ENCODE measurements around the gene SH3PXD2A.

SH3PXD2A gene

DNA sequence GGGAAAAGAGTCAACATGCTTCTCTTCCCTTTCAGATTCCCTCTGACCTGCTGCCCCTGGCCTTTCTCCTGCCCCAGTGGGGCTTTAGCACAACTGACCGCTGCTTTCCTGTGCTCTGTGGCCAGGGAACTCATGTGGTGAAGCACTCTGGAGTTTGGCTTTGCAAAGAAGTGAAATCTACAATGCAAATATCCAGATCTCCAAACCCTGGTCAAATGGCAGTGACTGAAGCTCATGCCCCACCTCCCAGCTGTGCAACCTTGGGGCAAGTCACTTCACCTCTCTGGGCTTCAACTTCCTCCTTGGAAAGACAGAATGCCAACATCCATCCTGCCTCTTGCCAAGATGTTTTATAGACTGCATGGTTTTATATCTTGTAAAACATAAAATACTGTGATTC is 204.0 kb downstream of the SH3PXD2A start:
- no peaks in the 10 kb centered on the region for H3K4me1 ChIP-seq (ENCODE audit: insufficient read depth, low read length)

GRCh38 chr10:103649654-103650423 is 205.5 kb downstream of the SH3PXD2A start:
- Histone ChIP-seq H3K4me2 (ENCODE audit: insufficient read depth, low read length) (no peak overlapping the region), H2AFZ (ENCODE audit: low read depth, low read length) (no peak overlapping the region), H3K9me3 (ENCODE audit: insufficient read depth, low read length, severe bottlenecking) (no peaks in the 10 kb centered on the region), H3K27me3 (ENCODE audit: insufficient read depth, low read length, poor library complexity) (no peaks in the 10 kb centered on the region), H4K20me1 (ENCODE audit: insufficient read depth, low read length) (peaks cover 26% of the 10 kb centered on the region), H3K4me1 (ENCODE audit: insufficient read depth, low read length) (no peaks in the 10 kb centered on the region), H3K79me2 (ENCODE audit: insufficient read depth, low read length) (peaks cover 12% of the 10 kb centered on the region; the same call in 1 of the 2 replicates), H3K36me3 (ENCODE audit: insufficient read depth, low read length) (peaks cover 17% of the 10 kb centered on the region; the same call in 1 of the 2 replicates), H3K9ac (ENCODE audit: low read depth, low read length) (no peak overlapping the region), H3K27ac (ENCODE audit: low read length) (no peak overlapping the region), H3K4me3 (ENCODE audit: low read depth in 1 of 2, low read length in 2 of 2) (no peak overlapping the region)
- DNase-seq = no peak
- ATAC-seq (ENCODE audit: insufficient read depth, low read depth) = no peak
- TF ChIP-seq CTCF (IDR thresholded peaks at IDR 0.05; ENCODE audit: borderline replicate concordance, extremely low read depth, low read length, poor library complexity, severe bottlenecking) (no peak), EZH2 (IDR thresholded peaks at IDR 0.05; ENCODE audit: borderline replicate concordance, low read depth, low read length, severe bottlenecking) (no peak)

More for the DNA sequence above, 204.0 kb downstream of the SH3PXD2A start:
- Histone ChIP-seq H3K79me2 (ENCODE audit: insufficient read depth, low read length) (peaks cover 14% of the 10 kb centered on the region; the same call in 1 of the 2 replicates), H3K9me3 (ENCODE audit: insufficient read depth, low read length, severe bottlenecking) (no peaks in the 10 kb centered on the region), H3K27ac (ENCODE audit: low read length) (no peak overlapping the region), H2AFZ (ENCODE audit: low read depth, low read length) (no peak overlapping the region), H4K20me1 (ENCODE audit: insufficient read depth, low read length) (peaks cover 27% of the 10 kb centered on the region), H3K36me3 (ENCODE audit: insufficient read depth, low read length) (peaks cover 16% of the 10 kb centered on the region; the same call in 1 of the 2 replicates), H3K27me3 (ENCODE audit: insufficient read depth, low read length, poor library complexity) (no peaks in the 10 kb centered on the region), H3K4me3 (ENCODE audit: low read depth in 1 of 2, low read length in 2 of 2) (no peak overlapping the region), H3K4me2 (ENCODE audit: insufficient read depth, low read length) (no peak overlapping the region), H3K9ac (ENCODE audit: low read depth, low read length) (no peak overlapping the region)
- DNase-seq (no peak), ATAC-seq (ENCODE audit: insufficient read depth, low read depth) (no peak)
- no peak for TF ChIP-seq CTCF (IDR thresholded peaks at IDR 0.05; ENCODE audit: borderline replicate concordance, extremely low read depth, low read length, poor library complexity, severe bottlenecking)
- no peak for TF ChIP-seq EZH2 (IDR thresholded peaks at IDR 0.05; ENCODE audit: borderline replicate concordance, low read depth, low read length, severe bottlenecking)

DNA sequence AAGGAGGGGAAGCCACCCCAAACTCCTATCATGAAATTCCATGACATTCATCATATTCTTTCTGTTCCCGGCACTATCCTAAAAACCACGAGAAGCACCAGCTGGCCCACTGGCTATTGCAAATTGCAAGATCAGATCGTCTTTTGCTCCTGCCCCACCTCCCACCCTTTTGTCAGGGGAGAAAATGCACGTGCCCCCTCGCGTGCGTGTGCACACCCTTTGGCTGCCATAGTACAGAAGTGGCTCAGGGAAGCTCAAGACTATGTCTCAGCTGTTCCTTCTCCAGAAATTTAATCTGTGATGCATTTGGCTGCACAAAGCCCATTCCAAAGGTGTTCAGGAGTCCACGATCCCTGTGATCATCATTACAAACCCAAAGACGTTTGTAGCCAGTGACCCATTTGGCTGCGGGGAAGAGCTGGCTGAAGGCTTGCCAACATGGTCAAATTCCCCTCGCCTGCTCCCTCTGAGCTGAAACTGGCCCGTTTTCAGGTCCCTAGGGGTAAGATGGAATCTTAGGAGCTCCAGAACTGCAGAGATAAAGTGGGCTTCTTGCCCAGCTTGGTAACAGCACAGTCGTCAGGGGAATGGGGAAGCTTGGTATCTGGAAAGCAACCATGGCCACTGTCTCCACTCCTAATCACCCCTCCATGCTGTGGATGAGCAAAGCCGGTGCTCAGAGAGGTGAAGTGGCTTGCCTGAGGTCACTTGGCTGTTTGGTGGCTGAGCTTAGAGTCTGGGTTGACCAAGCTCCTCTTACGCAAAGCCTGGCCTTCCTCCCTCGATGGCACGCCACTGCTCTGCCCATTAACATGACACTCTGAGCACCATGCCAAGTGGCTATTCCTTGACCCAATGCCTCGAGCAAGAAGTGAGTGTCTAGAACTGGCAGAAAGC is 206.5 kb downstream of the SH3PXD2A start:
- ATAC-seq (ENCODE audit: insufficient read depth, low read depth) = no peak
- no peak overlapping the region for H3K4me2 ChIP-seq (ENCODE audit: insufficient read depth, low read length)
- TF ChIP-seq CTCF (IDR thresholded peaks at IDR 0.05; ENCODE audit: borderline replicate concordance, extremely low read depth, low read length, poor library complexity, severe bottlenecking) (no peak), EZH2 (IDR thresholded peaks at IDR 0.05; ENCODE audit: borderline replicate concordance, low read depth, low read length, severe bottlenecking) (no peak)
- H3K4me3 ChIP-seq (ENCODE audit: low read depth in 1 of 2, low read length in 2 of 2) = no peak overlapping the region
- no peak for DNase-seq
- no peaks in the 10 kb centered on the region for H3K9me3 ChIP-seq (ENCODE audit: insufficient read depth, low read length, severe bottlenecking)
- no peak overlapping the region for H2AFZ ChIP-seq (ENCODE audit: low read depth, low read length)
- peaks cover 22% of the 10 kb centered on the region for H4K20me1 ChIP-seq (ENCODE audit: insufficient read depth, low read length)
- peaks cover 4% of the 10 kb centered on the region; the same call in 1 of the 2 replicates for H3K79me2 ChIP-seq (ENCODE audit: insufficient read depth, low read length)
- no peaks in the 10 kb centered on the region for H3K4me1 ChIP-seq (ENCODE audit: insufficient read depth, low read length)
- H3K27ac ChIP-seq (ENCODE audit: low read length) = no peak overlapping the region
- no peak overlapping the region for H3K9ac ChIP-seq (ENCODE audit: low read depth, low read length)
- H3K36me3 ChIP-seq (ENCODE audit: insufficient read depth, low read length) = peaks cover 13% of the 10 kb centered on the region; the same call in 1 of the 2 replicates
- no peaks in the 10 kb centered on the region for H3K27me3 ChIP-seq (ENCODE audit: insufficient read depth, low read length, poor library complexity)

All from DND-41 (cell line).